ENCODE measurements around the gene HACL1. TPM values are rescaled to one million over a fixed set of nuclear protein-coding genes. Genes with fewer than 3 reads are reported as not detected.

Gene HACL1
- total RNA-seq, 1 experiment from 2014 or later = 20.5 TPM

GRCh38 chr3:15601046-15601398, 347 bp downstream of the HACL1 start (continued):
- TF ChIP-seq, protein P1, sequence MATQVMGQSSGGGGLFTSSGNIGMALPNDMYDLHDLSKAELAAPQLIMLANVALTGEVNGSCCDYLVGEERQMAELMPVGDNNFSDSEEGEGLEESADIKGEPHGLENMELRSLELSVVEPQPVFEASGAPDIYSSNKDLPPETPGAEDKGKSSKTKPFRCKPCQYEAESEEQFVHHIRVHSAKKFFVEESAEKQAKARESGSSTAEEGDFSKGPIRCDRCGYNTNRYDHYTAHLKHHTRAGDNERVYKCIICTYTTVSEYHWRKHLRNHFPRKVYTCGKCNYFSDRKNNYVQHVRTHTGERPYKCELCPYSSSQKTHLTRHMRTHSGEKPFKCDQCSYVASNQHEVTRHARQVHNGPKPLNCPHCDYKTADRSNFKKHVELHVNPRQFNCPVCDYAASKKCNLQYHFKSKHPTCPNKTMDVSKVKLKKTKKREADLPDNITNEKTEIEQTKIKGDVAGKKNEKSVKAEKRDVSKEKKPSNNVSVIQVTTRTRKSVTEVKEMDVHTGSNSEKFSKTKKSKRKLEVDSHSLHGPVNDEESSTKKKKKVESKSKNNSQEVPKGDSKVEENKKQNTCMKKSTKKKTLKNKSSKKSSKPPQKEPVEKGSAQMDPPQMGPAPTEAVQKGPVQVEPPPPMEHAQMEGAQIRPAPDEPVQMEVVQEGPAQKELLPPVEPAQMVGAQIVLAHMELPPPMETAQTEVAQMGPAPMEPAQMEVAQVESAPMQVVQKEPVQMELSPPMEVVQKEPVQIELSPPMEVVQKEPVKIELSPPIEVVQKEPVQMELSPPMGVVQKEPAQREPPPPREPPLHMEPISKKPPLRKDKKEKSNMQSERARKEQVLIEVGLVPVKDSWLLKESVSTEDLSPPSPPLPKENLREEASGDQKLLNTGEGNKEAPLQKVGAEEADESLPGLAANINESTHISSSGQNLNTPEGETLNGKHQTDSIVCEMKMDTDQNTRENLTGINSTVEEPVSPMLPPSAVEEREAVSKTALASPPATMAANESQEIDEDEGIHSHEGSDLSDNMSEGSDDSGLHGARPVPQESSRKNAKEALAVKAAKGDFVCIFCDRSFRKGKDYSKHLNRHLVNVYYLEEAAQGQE (IDR thresholded peaks at IDR 0.05; ENCODE audit: low read depth) = no peak

DNA sequence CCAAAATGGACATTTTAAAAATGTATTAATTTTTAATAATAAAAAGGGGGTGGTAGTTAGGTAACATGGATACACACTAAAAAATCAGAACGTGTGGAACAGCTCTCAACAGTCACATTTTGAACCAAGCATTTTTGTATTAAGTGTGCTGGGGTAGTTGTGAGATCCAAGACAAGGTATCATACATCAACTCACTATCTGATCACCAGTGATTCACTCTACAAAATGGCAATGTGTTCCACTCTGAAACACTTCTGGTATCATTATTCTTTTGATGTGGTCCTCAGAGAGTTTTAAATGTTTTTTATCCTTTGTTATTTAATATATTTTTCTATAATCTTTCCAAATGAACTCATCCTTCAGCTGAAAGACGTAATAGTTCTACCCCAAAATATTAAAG, 5.4 kb downstream of the HACL1 start:
- peaks cover 20 to 22% of the 10 kb centered on the region in 2 experiments; a peak in 3 of 4 replicates for H3K36me3 ChIP-seq (ENCODE audit: control insufficient read depth in 1 of 2, insufficient read depth in 2 of 2, low read length in 2 of 2)
- H2AFZ ChIP-seq (ENCODE audit: low read depth, low read length, poor library complexity, severe bottlenecking) = no peak overlapping the region
- no TSS peak for BruUV-seq (replicated peaks)
- no peaks in the 10 kb centered on the region for H3K9me3 ChIP-seq (ENCODE audit: control insufficient read depth in 1 of 2, insufficient read depth in 1 of 2, low read depth in 1 of 2, low read length in 2 of 2)
- no peak overlapping the region for H3K9ac ChIP-seq (ENCODE audit: low read length)
- TF ChIP-seq SIN3A (IDR thresholded peaks at IDR 0.05; ENCODE audit: low read depth) = no peak
- no peak for TF ChIP-seq CBX3 (IDR thresholded peaks at IDR 0.05; ENCODE audit: low read depth)
- TF ChIP-seq SRF (IDR thresholded peaks at IDR 0.05; ENCODE audit: low read depth) = no peak
- no peak for TF ChIP-seq EGR1 (IDR thresholded peaks at IDR 0.05; ENCODE audit: low read depth)
- TF ChIP-seq JUND (IDR thresholded peaks at IDR 0.05) = no peak
- ChIA-PET RAD21 (ENCODE audit: low non-redundant PET in 1 of 2, low total read pairs in 2 of 2, uncharacterized antibody in 2 of 2, unreplicated experiment in 2 of 2) (no interaction called here), CTCF (no interaction called here), POLR2A (no interaction called here)
- H4K20me1 ChIP-seq (ENCODE audit: insufficient read depth) = no peaks in the 10 kb centered on the region
- H3K27ac ChIP-seq (ENCODE audit: low read depth, low read length) = no peak overlapping the region
- DNase-seq (ENCODE audit: low read depth, low spot score) (no peak), ATAC-seq (no peak)
- intact Hi-C loops (cut with micrococcal nuclease) = no loop called here
- H3K27me3 ChIP-seq (ENCODE audit: insufficient read depth, low read length) = no peaks in the 10 kb centered on the region
- H3K4me1 ChIP-seq (ENCODE audit: control insufficient read depth in 1 of 2, insufficient read depth in 2 of 2, low read length in 2 of 2) = peaks cover 6 to 9% of the 10 kb centered on the region in 2 experiments; a peak in 2 of 4 replicates
- no peak overlapping the region for H3K4me2 ChIP-seq (ENCODE audit: low read length)
- peaks cover 14% of the 10 kb centered on the region for H3K79me2 ChIP-seq (ENCODE audit: insufficient read depth, low read length)
- H3K4me3 ChIP-seq (replicated peaks in 1 of 2; ENCODE audit: low read depth in 1 of 2, low read length in 2 of 2) = no peak overlapping the region
- H3K9me2 ChIP-seq (ENCODE audit: insufficient read depth) = no peaks in the 10 kb centered on the region

GRCh38 chr3:15592968-15593367, 8.4 kb downstream of the HACL1 start:
- Histone ChIP-seq H3K27me3 (ENCODE audit: insufficient read depth, low read length) (no peaks in the 10 kb centered on the region), H3K9me3 (ENCODE audit: control insufficient read depth in 1 of 2, insufficient read depth in 1 of 2, low read depth in 1 of 2, low read length in 2 of 2) (no peaks in the 10 kb centered on the region), H3K4me1 (ENCODE audit: control insufficient read depth in 1 of 2, insufficient read depth in 2 of 2, low read length in 2 of 2) (no peaks in the 10 kb centered on the region), H3K9ac (ENCODE audit: low read length) (no peak overlapping the region), H3K36me3 (ENCODE audit: control insufficient read depth in 1 of 2, insufficient read depth in 2 of 2, low read length in 2 of 2) (peaks cover 19 to 26% of the 10 kb centered on the region in 2 experiments), H3K79me2 (ENCODE audit: insufficient read depth, low read length) (no peaks in the 10 kb centered on the region), H3K27ac (ENCODE audit: low read depth, low read length) (no peak overlapping the region), H4K20me1 (ENCODE audit: insufficient read depth) (no peaks in the 10 kb centered on the region), H3K4me2 (ENCODE audit: low read length) (no peak overlapping the region), H3K4me3 (replicated peaks in 1 of 2; ENCODE audit: low read depth in 1 of 2, low read length in 2 of 2) (no peak overlapping the region), H3K9me2 (ENCODE audit: insufficient read depth) (no peaks in the 10 kb centered on the region), H2AFZ (ENCODE audit: low read depth, low read length, poor library complexity, severe bottlenecking) (no peak overlapping the region)
- intact Hi-C loops (cut with micrococcal nuclease) = no loop called here
- POLR2A ChIA-PET = no interaction called here
- CTCF ChIA-PET = no interaction called here
- no peak for ATAC-seq
- no TSS peak for BruUV-seq (replicated peaks)
- no peak for DNase-seq (ENCODE audit: low read depth, low spot score)
- no peak for TF ChIP-seq SRF (IDR thresholded peaks at IDR 0.05; ENCODE audit: low read depth)
- TF ChIP-seq, protein P1 (IDR thresholded peaks at IDR 0.05; ENCODE audit: low read depth) = no peak
- no peak for TF ChIP-seq EZH2phosphoT487 (IDR thresholded peaks at IDR 0.05; ENCODE audit: borderline replicate concordance)
- TF ChIP-seq POLR2AphosphoS5 (IDR thresholded peaks at IDR 0.05; ENCODE audit: low read depth, low read length) = no peak
- TF ChIP-seq JUND (IDR thresholded peaks at IDR 0.05) = no peak
- TF ChIP-seq ZFX (IDR thresholded peaks at IDR 0.05) = no peak
- TF ChIP-seq ZBTB33 (IDR thresholded peaks at IDR 0.05; ENCODE audit: extremely low read depth, insufficient replicate concordance, low read length) = no peak
- RAD21 ChIA-PET (ENCODE audit: low non-redundant PET in 1 of 2, low total read pairs in 2 of 2, uncharacterized antibody in 2 of 2, unreplicated experiment in 2 of 2) = no interaction called here
